PC-3 (cell line): ENCODE results near the gene U2AF1L4.

Source experiments
- CTCF ChIP-seq: fragments of 300-600 bp; sonication (generic); conservative IDR thresholded peaks from 2 replicates; pipeline ENCODE4 v1.5.1; 2017; ENCODE audit warnings: antibody characterized with exemption, low read depth, mild to moderate bottlenecking, low read length
- EZH2 ChIP-seq: fragments of 300-600 bp; sonication (generic); IDR thresholded peaks from one replicate; pipeline ENCODE4 v1.6.1; 2017; ENCODE audit warnings: antibody characterized with exemption, mild to moderate bottlenecking, low read length; ENCODE audit not compliant: unreplicated experiment

- TF ChIP-seq CTCF (no peak), EZH2 (no peak)
Observed at GRCh38 chr19:35784503-35785338, 39.5 kb upstream of the U2AF1L4 start.
